Loucy (cell line): ENCODE data around the gene UNKL.

ENCODE experiments used
- H2AFZ ChIP-seq: fragments of 200-600 bp; sonication (generic); 2 replicates; pipeline ENCODE4 v1.6.0; 2016; ENCODE audit warnings: antibody characterized with exemption, mild to moderate bottlenecking, low read length, moderate library complexity
- H3F3A ChIP-seq: fragments of 200-600 bp; 2 replicates; pipeline ENCODE4 v1.6.0; 2016; ENCODE audit warnings: antibody characterized with exemption, low read depth, mild to moderate bottlenecking
- H3K27me3 ChIP-seq: fragments of 200-600 bp; sonication (generic); 2 replicates; pipeline ENCODE4 v1.6.1; 2014; ENCODE audit warnings: low read length, mild to moderate bottlenecking; ENCODE audit not compliant: insufficient read depth, poor library complexity, severe bottlenecking
- H3K36me3 ChIP-seq: fragments of 200-600 bp; sonication (generic); 2 replicates; pipeline ENCODE4 v1.6.1; 2016; ENCODE audit warnings: low read length; ENCODE audit not compliant: insufficient read depth
- H3K4me1 ChIP-seq: fragments of 200-600 bp; sonication (generic); 2 replicates; pipeline ENCODE4 v1.5.1; 2014; ENCODE audit warnings: low read length, mild to moderate bottlenecking; ENCODE audit not compliant: insufficient read depth, poor library complexity, severe bottlenecking
- H3K4me2 ChIP-seq: fragments of 200-600 bp; sonication (generic); 2 replicates; pipeline ENCODE4 v1.6.0; 2014; ENCODE audit warnings: antibody characterized with exemption, low read length, low read depth, mild to moderate bottlenecking; ENCODE audit not compliant: poor library complexity, severe bottlenecking
- H3K4me3 ChIP-seq: fragments of 200-600 bp; sonication (generic); 2 replicates; pipeline ENCODE4 v1.5.1; 2014; ENCODE audit warnings: low read length, mild to moderate bottlenecking, mixed read lengths; ENCODE audit not compliant: poor library complexity, severe bottlenecking
- H3K79me2 ChIP-seq: fragments of 200-600 bp; sonication (generic); 2 replicates; pipeline ENCODE4 v1.6.1; 2014; ENCODE audit warnings: low read length; ENCODE audit not compliant: insufficient read depth
- H3K9ac ChIP-seq: fragments of 200-600 bp; sonication (generic); 2 replicates; pipeline ENCODE4 v1.6.0; 2014; ENCODE audit warnings: mild to moderate bottlenecking, low read depth, low read length, moderate library complexity; ENCODE audit not compliant: poor library complexity, severe bottlenecking
- H3K9me2 ChIP-seq: fragments of 200-600 bp; sonication (generic); replicated peaks from 2 replicates; pipeline ENCODE4 v1.6.1; 2016; ENCODE audit warnings: low read depth, low read length, mixed read lengths
- H3K9me3 ChIP-seq: fragments of 200-600 bp; sonication (generic); 2 replicates; pipeline ENCODE4 v1.6.1; 2014; ENCODE audit warnings: mild to moderate bottlenecking, antibody characterized with exemption, low read length, low read depth; ENCODE audit not compliant: insufficient read depth
- H4K20me1 ChIP-seq: fragments of 200-600 bp; sonication (generic); 2 replicates; pipeline ENCODE4 v1.6.0; 2014; ENCODE audit warnings: antibody characterized with exemption, low read length, mild to moderate bottlenecking; ENCODE audit not compliant: insufficient read depth, poor library complexity, severe bottlenecking
- CTCF ChIP-seq: fragments of 200-600 bp; sonication (generic); conservative IDR thresholded peaks from 2 replicates; pipeline ENCODE4 v1.5.1; 2014; ENCODE audit warnings: mild to moderate bottlenecking, antibody characterized with exemption, low read length
- EZH2phosphoT487 ChIP-seq: fragments of 200-600 bp; IDR thresholded peaks from 2 replicates; pipeline ENCODE4 v1.6.1; 2018; ENCODE audit warnings: antibody characterized with exemption, mild to moderate bottlenecking, moderate library complexity, borderline replicate concordance

The UNKL gene

DNA sequence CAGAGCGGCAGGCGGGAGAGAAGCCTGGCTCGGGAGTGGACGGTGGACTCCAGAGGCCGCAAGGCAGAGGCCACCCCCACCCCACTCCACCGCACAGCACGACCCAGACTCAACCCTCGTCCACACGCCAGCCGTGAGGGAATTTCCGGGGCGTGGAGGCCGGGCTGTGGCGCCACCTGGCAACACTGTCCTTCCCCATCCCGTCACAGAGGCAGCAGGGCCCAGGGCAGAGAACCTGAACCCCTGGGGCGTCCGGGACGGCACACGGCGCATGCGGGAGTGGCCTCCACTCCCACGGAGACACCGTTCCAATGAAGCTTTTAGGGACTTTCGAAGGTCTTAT lies 39.2 kb downstream of the UNKL start:
- no peaks in the 10 kb centered on the region for H4K20me1 ChIP-seq
- no peaks in the 10 kb centered on the region for H3K27me3 ChIP-seq
- H3K9ac ChIP-seq = no peak overlapping the region
- no peaks in the 10 kb centered on the region for H3K4me1 ChIP-seq
- no peak overlapping the region for H3K4me2 ChIP-seq
- TF ChIP-seq CTCF (no peak), EZH2phosphoT487 (no peak)
- H3K4me3 ChIP-seq = no peak overlapping the region
- H3K9me3 ChIP-seq = no peaks in the 10 kb centered on the region
- no peak overlapping the region for H2AFZ ChIP-seq
- no peaks in the 10 kb centered on the region for H3K9me2 ChIP-seq
- H3F3A ChIP-seq = no peaks in the 10 kb centered on the region
- no peaks in the 10 kb centered on the region for H3K79me2 ChIP-seq
- H3K36me3 ChIP-seq = no peaks in the 10 kb centered on the region

GRCh38 chr16:1374418-1375297 lies 39.8 kb downstream of the UNKL start:
- no peaks in the 10 kb centered on the region for H3K9me2 ChIP-seq
- H3K4me2 ChIP-seq = no peak overlapping the region
- H3K4me1 ChIP-seq = no peaks in the 10 kb centered on the region
- no peaks in the 10 kb centered on the region for H3F3A ChIP-seq
- TF ChIP-seq CTCF (no peak), EZH2phosphoT487 (no peak)
- no peaks in the 10 kb centered on the region for H3K9me3 ChIP-seq
- no peak overlapping the region for H2AFZ ChIP-seq
- no peak overlapping the region for H3K9ac ChIP-seq
- no peaks in the 10 kb centered on the region for H3K36me3 ChIP-seq
- no peaks in the 10 kb centered on the region for H3K27me3 ChIP-seq
- H3K4me3 ChIP-seq = no peak overlapping the region
- no peaks in the 10 kb centered on the region for H3K79me2 ChIP-seq
- H4K20me1 ChIP-seq = no peaks in the 10 kb centered on the region

GRCh38 chr16:1372292-1372950 lies 42.1 kb downstream of the UNKL start:
- Histone ChIP-seq H3K4me2 (no peak overlapping the region), H3K9ac (no peak overlapping the region), H3K79me2 (no peaks in the 10 kb centered on the region), H2AFZ (no peak overlapping the region), H3K9me2 (no peaks in the 10 kb centered on the region), H3K9me3 (no peaks in the 10 kb centered on the region), H3F3A (no peaks in the 10 kb centered on the region), H3K36me3 (no peaks in the 10 kb centered on the region), H3K27me3 (no peaks in the 10 kb centered on the region), H3K4me3 (no peak overlapping the region), H3K4me1 (no peaks in the 10 kb centered on the region), H4K20me1 (no peaks in the 10 kb centered on the region)
- TF ChIP-seq EZH2phosphoT487 = no peak
- TF ChIP-seq CTCF = no peak
